K562 (cell line): ENCODE data around the gene AGPAT3. TPM values are rescaled to one million over a fixed set of nuclear protein-coding genes. Genes with fewer than 3 reads are reported as not detected.

ENCODE experiments used
- ATAC-seq: fragments of 200-7000 bp; cut with Tn5 transposase; 3 replicates; pipeline ENCODE4 v1.9.1; 2020; ENCODE audit warnings: moderate library complexity
- BruUV-seq: library from RNA; stranded (reverse); fragments of 400-500 nt; replicated peaks from 2 replicates; lab custom pipeline; 2021; lab: Mats Ljungman, UMichigan
- CTCF ChIA-PET: fragments of 300-600 bp; formaldehyde crosslinking; extraction: SDS; loops from one replicate; lab custom pipeline; 2021; ENCODE audit warnings: low intra/inter-chr PET ratio; lab: Yijun Ruan, JAX
- POLR2A ChIA-PET: fragments of 300-600, 350-650 bp; sonication (Branson Sonifier 250); formaldehyde crosslinking; extraction: SDS; loops from one replicate; lab custom pipeline; 2021; ENCODE audit warnings: antibody characterized with exemption, inconsistent platforms; lab: Yijun Ruan, JAX
- DNase-seq, 4 experiments: peaks; one replicate each; pipeline versions ENCODE4 v3.0.0 to v3.0.0-alpha.2; 2011 to 2018; ENCODE audit warnings: low spot score in 3 of 4, mixed read lengths in 3 of 4; ENCODE audit errors: extremely low read depth in 1 of 4
- FAIRE-seq: peaks from 2 replicates; lab custom pipeline; 2011; peaks lifted over from hg19 to GRCh38; lab: Jason Lieb, UNC
- H2AFZ ChIP-seq: 2 replicates; pipeline ENCODE4 v1.6.0; 2011; ENCODE audit warnings: low read depth, low read length, control low read depth, inconsistent platforms
- H3K27ac ChIP-seq: fragments of 200-600 bp; 3 replicates; pipeline ENCODE4 v1.8.0; 2011; ENCODE audit warnings: low read depth, mild to moderate bottlenecking, control low read depth, inconsistent platforms, low read length, moderate library complexity, mixed read lengths; ENCODE audit errors: extremely low read depth
- H3K27me3 ChIP-seq, 2 experiments: fragments of 300-600 bp in 1 of 2; 2 replicates in 1 of 2; 3 replicates in 1 of 2; pipeline versions ENCODE4 v1.6.0 to v1.8.0; 2011; ENCODE audit warnings: inconsistent platforms in 2 of 2, low read length in 2 of 2, mild to moderate bottlenecking in 1 of 2, mixed read lengths in 1 of 2, moderate library complexity in 1 of 2; ENCODE audit not compliant: control insufficient read depth in 2 of 2, insufficient read depth in 2 of 2
- H3K36me3 ChIP-seq: fragments of 300-600 bp; 3 replicates; pipeline ENCODE4 v1.8.0; 2011; ENCODE audit warnings: mild to moderate bottlenecking, low read length, inconsistent platforms; ENCODE audit not compliant: control insufficient read depth, insufficient read depth
- H3K4me1 ChIP-seq, 2 experiments: fragments of 200-600 bp in 1 of 2; replicated peaks in 1 of 2; 2 replicates in 1 of 2; 3 replicates in 1 of 2; pipeline versions ENCODE4 v1.5.1 to v1.8.0; 2011; ENCODE audit warnings: inconsistent platforms in 2 of 2, low read length in 2 of 2, mild to moderate bottlenecking in 1 of 2, mixed read lengths in 1 of 2, moderate library complexity in 1 of 2; ENCODE audit not compliant: control insufficient read depth in 2 of 2, insufficient read depth in 2 of 2
- H3K4me2 ChIP-seq: 2 replicates; pipeline ENCODE4 v1.6.1; 2011; ENCODE audit warnings: low read length, control low read depth, inconsistent platforms, mixed read lengths; ENCODE audit not compliant: insufficient read depth
- H3K4me3 ChIP-seq: fragments of 200-600 bp; sonication (generic), shearing (Covaris generic); 2 replicates; pipeline ENCODE4 v1.5.1; 2016; ENCODE audit warnings: control low read depth, inconsistent platforms
- H3K79me2 ChIP-seq: fragments of 200-600 bp; 3 replicates; pipeline ENCODE4 v1.8.0; 2011; ENCODE audit warnings: low read length, inconsistent platforms; ENCODE audit not compliant: control insufficient read depth, insufficient read depth
- H3K9ac ChIP-seq, 2 experiments: 2 replicates each; pipeline versions ENCODE4 v1.6.0 to v1.6.1; 2011; ENCODE audit warnings: low read depth in 2 of 2, low read length in 2 of 2, control low read depth in 1 of 2, inconsistent platforms in 1 of 2, mild to moderate bottlenecking in 1 of 2, mixed read lengths in 1 of 2; ENCODE audit not compliant: insufficient read depth in 1 of 2
- H3K9me1 ChIP-seq: one replicate; pipeline ENCODE4 v1.6.0; 2011; ENCODE audit warnings: inconsistent platforms, mild to moderate bottlenecking, low read length, moderate library complexity; ENCODE audit not compliant: control insufficient read depth, insufficient read depth
- H3K9me3 ChIP-seq: replicated peaks from 2 replicates; pipeline ENCODE4 v1.5.1; 2011; ENCODE audit warnings: low read depth, low read length, inconsistent platforms; ENCODE audit not compliant: control insufficient read depth, insufficient read depth
- H4K20me1 ChIP-seq: replicated peaks from 2 replicates; pipeline ENCODE4 v1.6.1; 2011; ENCODE audit warnings: low read length, inconsistent platforms, mixed read lengths; ENCODE audit not compliant: control insufficient read depth, insufficient read depth
- BCOR ChIP-seq: fragments of 450-650 bp; IDR thresholded peaks from 2 replicates; pipeline ENCODE4 v1.6.1; 2016
- BRF1 ChIP-seq: IDR thresholded peaks from 3 replicates; pipeline ENCODE4 v1.6.1; 2011; ENCODE audit warnings: borderline replicate concordance, mild to moderate bottlenecking; ENCODE audit not compliant: insufficient read length; ENCODE audit errors: extremely low read depth
- CBX1 ChIP-seq: sonication (generic); IDR thresholded peaks from 2 replicates; pipeline ENCODE4 v1.6.1; 2016; ENCODE audit warnings: antibody characterized with exemption, low read depth, mild to moderate bottlenecking
- CCAR2 ChIP-seq: fragments of 200-400 bp; formaldehyde crosslinking; IDR thresholded peaks from 2 replicates; pipeline ENCODE4 v1.6.1; 2017; ENCODE audit warnings: mild to moderate bottlenecking, low read depth, low read length
- CREB1 ChIP-seq, 2 experiments: sonication (generic) in 1 of 2; formaldehyde crosslinking in 1 of 2; IDR thresholded peaks; 2 replicates each; pipeline versions ENCODE4 v1.6.1 to v1.8.0; 2012 to 2022; ENCODE audit warnings: inconsistent platforms in 1 of 2, mild to moderate bottlenecking in 1 of 2, missing genetic modification reagents in 1 of 2, moderate library complexity in 1 of 2
- FOXJ3 ChIP-seq: sonication (generic); formaldehyde crosslinking; IDR thresholded peaks from 2 replicates; pipeline ENCODE4 v1.4.0; 2020; ENCODE audit warnings: mild to moderate bottlenecking, missing genetic modification reagents
- HDGF ChIP-seq: fragments of 450-650 bp; IDR thresholded peaks from 2 replicates; pipeline ENCODE4 v1.6.1; 2016
- KDM1A ChIP-seq, 2 experiments: fragments of 450-650 bp; IDR thresholded peaks; 2 replicates each; pipeline ENCODE4 v1.6.1; 2016; ENCODE audit warnings: mild to moderate bottlenecking in 2 of 2
- KDM5B ChIP-seq: fragments of 200-600 bp; sonication (generic); IDR thresholded peaks from 2 replicates; pipeline ENCODE4 v1.6.1; 2012; ENCODE audit warnings: low read depth, mild to moderate bottlenecking, moderate library complexity, low read length, control low read depth, inconsistent platforms; ENCODE audit not compliant: insufficient replicate concordance
- KLF16 ChIP-seq: IDR thresholded peaks from 2 replicates; pipeline ENCODE4 v1.6.1; 2016; ENCODE audit warnings: antibody characterized with exemption
- NUFIP1 ChIP-seq: fragments of 450-650 bp; IDR thresholded peaks from 2 replicates; pipeline ENCODE4 v1.6.1; 2018; ENCODE audit not compliant: partially characterized antibody
- POLR2AphosphoS2 ChIP-seq: IDR thresholded peaks from 2 replicates; pipeline ENCODE4 v1.6.1; 2012; ENCODE audit warnings: low read length, improper control_type of control experiment
- RCOR1 ChIP-seq, 2 experiments: IDR thresholded peaks; 2 replicates each; pipeline ENCODE4 v1.6.1; 2012; ENCODE audit warnings: low read depth in 2 of 2, low read length in 2 of 2, borderline replicate concordance in 1 of 2, improper control_type of control experiment in 1 of 2
- SRSF9 ChIP-seq: fragments of 200-400 bp; formaldehyde crosslinking; IDR thresholded peaks from 2 replicates; pipeline ENCODE4 v1.6.1; 2017; ENCODE audit warnings: low read depth, low read length, borderline replicate concordance
- ZBTB7A ChIP-seq: IDR thresholded peaks from 2 replicates; pipeline ENCODE4 v1.6.1; 2011; ENCODE audit warnings: low read depth, mild to moderate bottlenecking, low read length, moderate library complexity, borderline replicate concordance; ENCODE audit not compliant: control insufficient read depth
- ZFP36 ChIP-seq: fragments of 150-350 bp; IDR thresholded peaks from 2 replicates; pipeline ENCODE4 v1.6.1; 2018; ENCODE audit warnings: low read length, low read depth; ENCODE audit not compliant: partially characterized antibody
- ZKSCAN8 ChIP-seq: fragments of 200-800 bp; sonication (Bioruptor generic); IDR thresholded peaks from 2 replicates; pipeline ENCODE4 v1.6.1; 2016; ENCODE audit warnings: missing genetic modification characterization, missing compliant biosample characterization
- ZNF253 ChIP-seq: fragments of 250-450 bp; sonication (Bioruptor Pico); conservative IDR thresholded peaks from 2 replicates; pipeline ENCODE4 v1.6.1; 2021; ENCODE audit warnings: mild to moderate bottlenecking
- ZNF431 ChIP-seq: sonication (generic); formaldehyde crosslinking; IDR thresholded peaks from 2 replicates; pipeline ENCODE4 v1.8.0; 2022; ENCODE audit warnings: mild to moderate bottlenecking, missing genetic modification reagents
- WGBS: fragments of 100-300 bp; shearing (Covaris generic); methylation state at CpG from one replicate; pipeline ENCODE4 v1.1.6; 2016; ENCODE audit warnings: low coverage, mixed read lengths; ENCODE audit not compliant: insufficient coverage; ENCODE audit errors: missing lambda C conversion rate; 5-methylcytosine and 5-hydroxymethylcytosine counted together
- in situ Hi-C: fragments of 300-500 bp; cut with MboI; formaldehyde crosslinking; loops from 4 replicates; pipeline ENCODE4 v1.15.0; 2018; ENCODE audit warnings: inconsistent platforms, mixed read lengths
- intact Hi-C: fragments of 100-400 bp; cut with micrococcal nuclease; formaldehyde crosslinking; loops from 2 replicates; pipeline ENCODE4 v1.14.2; 2022
- polyA plus RNA-seq, 8 experiments: library from polyadenylated mRNA; depleted of rRNA in 4 of 8; stranded (reverse) in 5 of 8; unstranded in 3 of 8; fragments of >200 nt; fragmentation: Nextera tagmentation in 2 of 8; fragmentation: Illumina TruSeq in 1 of 8; extraction: Ambion mirVana in 2 of 8; extraction: Trizol in 1 of 8; gene quantifications; 2 replicates each; pipeline versions ENCODE4 v1.2.1 to v1.2.3, GENCODE V29; 2011 to 2014; ENCODE audit warnings: inconsistent platforms in 1 of 8, missing spikeins in 1 of 8
- total RNA-seq, 7 experiments: library from RNA; depleted of rRNA in 6 of 7; stranded (reverse); fragments of >200 nt in 6 of 7; fragmentation: Illumina TruSeq in 2 of 7; extraction: Trizol in 2 of 7; gene quantifications; 2 replicates each; pipeline versions ENCODE4 v1.2.1 to v1.2.3, GENCODE V29; 2011 to 2021; ENCODE audit warnings: low replicate concordance in 1 of 7
- TF ChIP-seq, protein P1 (sequence below): IDR thresholded peaks from 2 replicates; pipeline ENCODE4 v1.6.1; 2011; ENCODE audit not compliant: insufficient read length; ENCODE audit errors: extremely low read depth
- TF ChIP-seq, protein P2 (sequence below): fragments of 450-650 bp; conservative IDR thresholded peaks from 2 replicates; pipeline ENCODE4 v1.6.1; 2016; ENCODE audit warnings: missing genetic modification characterization, low read depth, mild to moderate bottlenecking, missing compliant biosample characterization, moderate library complexity

The AGPAT3 gene
- total and polyA plus RNA-seq, 9 of the 15 experiments (the other 6 are each of a cell fraction or from before 2014, with no cell fraction given) = 1.5 to 88.4 (median 35.7) TPM

DNA sequence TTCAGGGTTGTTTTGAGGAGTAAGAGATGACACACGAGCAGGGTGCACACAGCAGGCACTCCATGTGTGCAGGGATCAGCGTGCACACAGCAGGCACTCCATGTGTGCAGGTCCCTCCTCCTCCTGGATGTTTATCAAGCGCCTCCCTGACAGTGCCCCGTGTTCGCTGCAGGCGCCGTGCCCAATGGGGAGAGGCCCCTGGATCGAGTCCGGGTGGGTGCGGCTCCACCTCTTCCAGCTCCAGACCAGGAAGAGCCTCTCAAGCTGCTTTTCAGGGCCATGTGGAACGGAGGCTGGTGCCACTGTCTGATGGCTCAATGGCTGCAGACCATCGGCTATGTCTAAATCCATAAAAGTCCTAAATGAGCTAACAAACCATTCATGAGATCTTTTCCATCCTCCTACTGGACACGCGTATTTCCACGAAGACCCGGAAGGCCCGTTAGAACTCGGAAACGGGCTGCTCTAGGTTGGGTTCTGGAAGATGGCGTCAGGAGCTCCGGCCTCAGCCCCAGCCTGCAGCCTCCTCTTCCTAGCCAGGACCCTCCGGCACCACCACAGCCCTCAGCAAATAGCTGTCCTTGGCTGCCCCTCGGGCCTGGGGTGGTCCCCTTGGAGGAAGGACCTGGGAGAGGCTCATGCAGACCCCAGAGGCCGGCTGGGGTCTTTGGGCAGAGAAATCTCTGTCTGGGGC, 39.6 kb upstream of the AGPAT3 start:
- Histone ChIP-seq H3K9ac (peak overlapping the region in 1 of 2 experiments; percentile 31; a peak in 1 of 4 replicates), H3K9me1 (no peaks in the 10 kb centered on the region), H2AFZ (no peak overlapping the region), H3K4me3 (no peak overlapping the region), H3K36me3 (no peaks in the 10 kb centered on the region), H3K9me3 (no peaks in the 10 kb centered on the region), H3K27me3 (no peaks in the 10 kb centered on the region), H3K4me1 (peaks cover 19 to 49% of the 10 kb centered on the region in 2 experiments), H3K79me2 (no peaks in the 10 kb centered on the region), H3K4me2 (no peak overlapping the region), H4K20me1 (peaks cover 5% of the 10 kb centered on the region; the same call in 1 of the 2 replicates), H3K27ac (no peak overlapping the region)
- intact Hi-C loops (no loop called here), in situ Hi-C loops (no loop called here)
- FAIRE-seq (no peak), DNase-seq (no peak), ATAC-seq (no peak)
- CTCF ChIA-PET = no interaction called here
- no TSS peak for BruUV-seq
- POLR2A ChIA-PET = interaction anchor here (0.8 to 1.9 kb wide), 6 partner anchors 9 to 925 kb away, joined by 3 to 7 read pairs (median 4); no protein-coding TSS in a partner anchor
- WGBS = 79% methylated on average over 24 of the region's 24 CpGs
- TF ChIP-seq BCOR = peak; percentile 63; the same call in 1 of the 2 replicates
- TF ChIP-seq ZKSCAN8 (CRISPR knock-in tag) = peak; percentile 100
- TF ChIP-seq SRSF9 = no peak
- 0 out of 2 replicates have a peak, but pooled peaks have one; percentile 25 for TF ChIP-seq CBX1
- TF ChIP-seq BRF1 = no peak
- TF ChIP-seq ZNF431 (CRISPR knock-in tag) = no peak
- TF ChIP-seq RCOR1 (IDR thresholded peaks at IDR 0.05; ENCODE audit: borderline replicate concordance in 1 of 2, low read depth in 2 of 2, low read length in 2 of 2) = peak in 1 of 2 experiments; percentile 34; a peak in 1 of 4 replicates
- TF ChIP-seq, protein P1, sequence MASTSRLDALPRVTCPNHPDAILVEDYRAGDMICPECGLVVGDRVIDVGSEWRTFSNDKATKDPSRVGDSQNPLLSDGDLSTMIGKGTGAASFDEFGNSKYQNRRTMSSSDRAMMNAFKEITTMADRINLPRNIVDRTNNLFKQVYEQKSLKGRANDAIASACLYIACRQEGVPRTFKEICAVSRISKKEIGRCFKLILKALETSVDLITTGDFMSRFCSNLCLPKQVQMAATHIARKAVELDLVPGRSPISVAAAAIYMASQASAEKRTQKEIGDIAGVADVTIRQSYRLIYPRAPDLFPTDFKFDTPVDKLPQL = no peak
- TF ChIP-seq HDGF = no peak
- peak; percentile 80 for TF ChIP-seq ZFP36
- no peak for TF ChIP-seq KLF16
- no peak for TF ChIP-seq NUFIP1
- no peak for TF ChIP-seq ZBTB7A
- TF ChIP-seq, protein P2, sequence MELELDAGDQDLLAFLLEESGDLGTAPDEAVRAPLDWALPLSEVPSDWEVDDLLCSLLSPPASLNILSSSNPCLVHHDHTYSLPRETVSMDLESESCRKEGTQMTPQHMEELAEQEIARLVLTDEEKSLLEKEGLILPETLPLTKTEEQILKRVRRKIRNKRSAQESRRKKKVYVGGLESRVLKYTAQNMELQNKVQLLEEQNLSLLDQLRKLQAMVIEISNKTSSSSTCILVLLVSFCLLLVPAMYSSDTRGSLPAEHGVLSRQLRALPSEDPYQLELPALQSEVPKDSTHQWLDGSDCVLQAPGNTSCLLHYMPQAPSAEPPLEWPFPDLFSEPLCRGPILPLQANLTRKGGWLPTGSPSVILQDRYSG (tag) = no peak
- TF ChIP-seq KDM1A (IDR thresholded peaks at IDR 0.05) = peak in 1 of 2 experiments; percentile 54; a peak in 1 of 4 replicates
- TF ChIP-seq POLR2AphosphoS2 = no peak
- TF ChIP-seq CCAR2 = no peak
- no peak for TF ChIP-seq ZNF253 (CRISPR knock-in tag)
- TF ChIP-seq KDM5B = no peak
- no peak for TF ChIP-seq FOXJ3
- TF ChIP-seq CREB1 (IDR thresholded peaks at IDR 0.05) = no peak
- no peak for TF ChIP-seq CREB1 (CRISPR knock-in tag; IDR thresholded peaks at IDR 0.05)
